ENCODE data around the gene POMZP3.
"Not testable (repeated sequence)": the region's sequence is repeated elsewhere in the genome, so short reads cannot be mapped to it uniquely, and the experiment has no call there.

GRCh38 chr7:76606027-76606426, 21.1 kb downstream of the POMZP3 start:
- TF ChIP-seq, protein P1, sequence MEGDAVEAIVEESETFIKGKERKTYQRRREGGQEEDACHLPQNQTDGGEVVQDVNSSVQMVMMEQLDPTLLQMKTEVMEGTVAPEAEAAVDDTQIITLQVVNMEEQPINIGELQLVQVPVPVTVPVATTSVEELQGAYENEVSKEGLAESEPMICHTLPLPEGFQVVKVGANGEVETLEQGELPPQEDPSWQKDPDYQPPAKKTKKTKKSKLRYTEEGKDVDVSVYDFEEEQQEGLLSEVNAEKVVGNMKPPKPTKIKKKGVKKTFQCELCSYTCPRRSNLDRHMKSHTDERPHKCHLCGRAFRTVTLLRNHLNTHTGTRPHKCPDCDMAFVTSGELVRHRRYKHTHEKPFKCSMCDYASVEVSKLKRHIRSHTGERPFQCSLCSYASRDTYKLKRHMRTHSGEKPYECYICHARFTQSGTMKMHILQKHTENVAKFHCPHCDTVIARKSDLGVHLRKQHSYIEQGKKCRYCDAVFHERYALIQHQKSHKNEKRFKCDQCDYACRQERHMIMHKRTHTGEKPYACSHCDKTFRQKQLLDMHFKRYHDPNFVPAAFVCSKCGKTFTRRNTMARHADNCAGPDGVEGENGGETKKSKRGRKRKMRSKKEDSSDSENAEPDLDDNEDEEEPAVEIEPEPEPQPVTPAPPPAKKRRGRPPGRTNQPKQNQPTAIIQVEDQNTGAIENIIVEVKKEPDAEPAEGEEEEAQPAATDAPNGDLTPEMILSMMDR (IDR thresholded peaks at IDR 0.05), result not testable (repeated sequence)
- not testable (repeated sequence) for TF ChIP-seq POLR2A (IDR thresholded peaks at IDR 0.05)

All from body of pancreas (tissue), 4 donors.